C4-2B (cell line): ENCODE results near the gene PKHD1.
"Not testable (repeated sequence)": the region's sequence is repeated elsewhere in the genome, so short reads cannot be mapped to it uniquely, and the experiment has no call there.

Experiments
- H3K27ac ChIP-seq: fragments of 450-650 bp; 2 replicates; pipeline ENCODE4 v1.5.1; 2017
- ZFX ChIP-seq: fragments of 450-650 bp; IDR thresholded peaks from 2 replicates; pipeline ENCODE4 v1.6.1; 2017
- TF ChIP-seq, protein P1 (sequence below): fragments of 450-650 bp; conservative IDR thresholded peaks from 2 replicates; pipeline ENCODE4 v1.5.1; 2017; ENCODE audit warnings: mild to moderate bottlenecking

PKHD1 gene

GRCh38 chr6:51992876-51993275 is 94.5 kb downstream of the PKHD1 start:
- TF ChIP-seq ZFX = no peak
- TF ChIP-seq, protein P1, sequence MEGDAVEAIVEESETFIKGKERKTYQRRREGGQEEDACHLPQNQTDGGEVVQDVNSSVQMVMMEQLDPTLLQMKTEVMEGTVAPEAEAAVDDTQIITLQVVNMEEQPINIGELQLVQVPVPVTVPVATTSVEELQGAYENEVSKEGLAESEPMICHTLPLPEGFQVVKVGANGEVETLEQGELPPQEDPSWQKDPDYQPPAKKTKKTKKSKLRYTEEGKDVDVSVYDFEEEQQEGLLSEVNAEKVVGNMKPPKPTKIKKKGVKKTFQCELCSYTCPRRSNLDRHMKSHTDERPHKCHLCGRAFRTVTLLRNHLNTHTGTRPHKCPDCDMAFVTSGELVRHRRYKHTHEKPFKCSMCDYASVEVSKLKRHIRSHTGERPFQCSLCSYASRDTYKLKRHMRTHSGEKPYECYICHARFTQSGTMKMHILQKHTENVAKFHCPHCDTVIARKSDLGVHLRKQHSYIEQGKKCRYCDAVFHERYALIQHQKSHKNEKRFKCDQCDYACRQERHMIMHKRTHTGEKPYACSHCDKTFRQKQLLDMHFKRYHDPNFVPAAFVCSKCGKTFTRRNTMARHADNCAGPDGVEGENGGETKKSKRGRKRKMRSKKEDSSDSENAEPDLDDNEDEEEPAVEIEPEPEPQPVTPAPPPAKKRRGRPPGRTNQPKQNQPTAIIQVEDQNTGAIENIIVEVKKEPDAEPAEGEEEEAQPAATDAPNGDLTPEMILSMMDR = no peak
- H3K27ac ChIP-seq = no peak overlapping the region; the same call in 1 of the 2 replicates

DNA sequence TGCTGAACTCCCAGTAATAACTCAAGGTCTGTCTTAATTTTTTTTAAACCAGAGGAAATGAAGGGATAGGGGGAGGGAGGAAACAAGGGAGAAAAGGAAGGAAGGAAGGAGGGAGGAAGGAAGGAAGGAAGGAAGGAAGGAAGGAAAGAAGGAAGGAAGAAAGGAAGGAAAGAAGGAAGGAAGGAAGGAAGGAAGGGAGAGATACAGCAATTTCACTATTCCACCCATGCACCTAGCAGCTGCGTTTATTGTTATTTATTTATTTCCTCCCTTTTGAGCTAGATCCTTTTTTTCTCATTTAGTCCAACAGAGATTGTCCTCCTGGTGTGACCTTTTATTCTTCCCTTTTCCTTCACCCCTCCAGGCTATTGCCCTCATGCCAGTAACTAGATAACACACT is 97.6 kb downstream of the PKHD1 start:
- H3K27ac ChIP-seq = no peak overlapping the region
- no peak for TF ChIP-seq ZFX
- TF ChIP-seq, protein P1 = no peak

GRCh38 chr6:51986864-51987263 is 100.5 kb downstream of the PKHD1 start:
- H3K27ac ChIP-seq = no peak overlapping the region
- TF ChIP-seq, protein P1 = no peak
- TF ChIP-seq ZFX = no peak

GRCh38 chr6:51983564-51983963 is 103.8 kb downstream of the PKHD1 start:
- TF ChIP-seq, protein P1 = no peak
- no peak for TF ChIP-seq ZFX

DNA sequence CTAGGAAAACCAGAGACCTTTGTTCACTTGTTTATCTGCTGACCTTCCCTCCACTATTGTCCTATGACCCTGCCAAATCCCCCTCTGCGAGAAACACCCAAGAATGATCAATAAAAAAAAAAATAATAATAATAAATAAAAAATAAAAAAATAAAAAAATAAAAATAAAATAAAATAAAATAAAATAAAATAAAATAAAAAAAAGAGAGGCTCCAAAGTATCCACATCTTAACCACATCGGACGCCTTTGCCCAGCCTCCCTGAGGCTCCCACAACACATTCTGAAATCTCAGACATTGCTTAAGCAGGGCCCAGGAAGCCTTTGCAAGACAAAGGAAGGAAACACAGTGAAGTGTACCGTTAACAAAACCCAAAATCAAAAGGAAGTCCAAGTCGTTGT is 104.7 kb downstream of the PKHD1 start:
- not testable (repeated sequence) for H3K27ac ChIP-seq

More at GRCh38 chr6:51983564-51983963, 103.8 kb downstream of the PKHD1 start:
- H3K27ac ChIP-seq = no peak overlapping the region

DNA sequence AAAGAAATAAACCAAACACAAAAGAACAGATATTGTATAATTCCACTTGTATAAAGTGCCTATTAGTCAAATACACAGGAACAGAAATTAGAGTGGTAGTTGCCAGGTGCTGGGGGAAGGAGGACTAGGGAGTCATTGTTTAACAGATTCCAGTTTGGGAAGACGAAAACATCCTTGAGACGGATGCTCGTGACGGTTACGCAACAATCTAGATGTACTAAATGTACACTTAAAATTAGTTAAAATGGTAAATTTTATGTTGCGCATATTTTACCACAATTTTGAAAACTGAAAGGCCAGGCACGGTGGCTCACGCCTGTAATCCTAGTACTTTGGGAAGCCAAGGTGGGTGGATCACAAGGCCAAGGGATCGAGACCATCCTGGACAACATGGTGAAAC is 111.0 kb downstream of the PKHD1 start:
- TF ChIP-seq ZFX = no peak
- TF ChIP-seq, protein P1 = no peak
- H3K27ac ChIP-seq = no peak overlapping the region

GRCh38 chr6:51972659-51973058 is 114.8 kb downstream of the PKHD1 start:
- no peak overlapping the region for H3K27ac ChIP-seq
- TF ChIP-seq, protein P1 = no peak
- no peak for TF ChIP-seq ZFX

DNA sequence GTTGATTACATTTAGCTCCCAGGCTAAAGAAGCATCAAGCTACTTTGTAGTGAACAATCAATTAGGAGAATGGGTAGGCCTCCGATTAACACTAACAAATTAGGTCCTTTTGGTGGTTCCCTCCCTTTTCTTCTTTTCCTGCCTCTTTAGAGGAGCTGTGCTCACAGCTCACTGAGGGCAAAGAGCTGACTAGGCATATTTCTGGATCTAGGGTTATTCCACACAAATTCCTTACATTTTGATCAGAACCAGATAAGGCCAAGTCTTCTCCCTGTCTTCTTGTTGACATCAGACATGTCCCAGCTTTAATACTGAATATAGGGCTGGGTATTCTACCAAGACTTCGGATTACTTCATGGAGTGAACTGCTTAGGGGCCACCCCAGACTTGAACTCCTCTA is 119.1 kb downstream of the PKHD1 start:
- H3K27ac ChIP-seq = no peak overlapping the region

More for the DNA sequence above, 119.1 kb downstream of the PKHD1 start:
- TF ChIP-seq ZFX = no peak
- TF ChIP-seq, protein P1 = no peak
